ENCODE measurements around the gene ZNF43.

DNA sequence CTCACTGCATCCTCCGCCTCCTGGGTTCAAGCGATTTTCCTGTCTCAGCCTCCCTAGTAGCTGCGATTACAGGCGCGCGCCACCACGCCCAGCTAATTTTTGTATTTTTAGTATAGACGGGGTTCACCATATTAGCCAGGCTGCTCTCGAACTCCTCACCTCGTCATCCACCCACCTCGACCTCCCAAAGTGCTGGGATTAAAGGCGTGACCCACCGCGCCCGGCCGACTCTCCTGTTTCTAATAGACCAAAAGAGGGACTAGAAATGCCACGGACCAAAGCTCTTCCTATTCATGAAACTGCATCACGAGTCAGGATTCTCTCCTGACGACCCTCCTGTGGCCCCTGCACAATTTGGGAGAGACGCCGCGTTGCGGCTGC, 563 bp downstream of the ZNF43 start:
- TF ChIP-seq, protein P1, sequence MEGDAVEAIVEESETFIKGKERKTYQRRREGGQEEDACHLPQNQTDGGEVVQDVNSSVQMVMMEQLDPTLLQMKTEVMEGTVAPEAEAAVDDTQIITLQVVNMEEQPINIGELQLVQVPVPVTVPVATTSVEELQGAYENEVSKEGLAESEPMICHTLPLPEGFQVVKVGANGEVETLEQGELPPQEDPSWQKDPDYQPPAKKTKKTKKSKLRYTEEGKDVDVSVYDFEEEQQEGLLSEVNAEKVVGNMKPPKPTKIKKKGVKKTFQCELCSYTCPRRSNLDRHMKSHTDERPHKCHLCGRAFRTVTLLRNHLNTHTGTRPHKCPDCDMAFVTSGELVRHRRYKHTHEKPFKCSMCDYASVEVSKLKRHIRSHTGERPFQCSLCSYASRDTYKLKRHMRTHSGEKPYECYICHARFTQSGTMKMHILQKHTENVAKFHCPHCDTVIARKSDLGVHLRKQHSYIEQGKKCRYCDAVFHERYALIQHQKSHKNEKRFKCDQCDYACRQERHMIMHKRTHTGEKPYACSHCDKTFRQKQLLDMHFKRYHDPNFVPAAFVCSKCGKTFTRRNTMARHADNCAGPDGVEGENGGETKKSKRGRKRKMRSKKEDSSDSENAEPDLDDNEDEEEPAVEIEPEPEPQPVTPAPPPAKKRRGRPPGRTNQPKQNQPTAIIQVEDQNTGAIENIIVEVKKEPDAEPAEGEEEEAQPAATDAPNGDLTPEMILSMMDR (IDR thresholded peaks at IDR 0.05) = no peak
- TF ChIP-seq POLR2A (IDR thresholded peaks at IDR 0.05) = no peak

Data from uterus (tissue), 2 donors.